Activated T-cell treated with anti-CD3 and anti-CD28 coated beads, Interleukin-2, amount 50 U/mL, for 72 hours (primary cell): ENCODE data around the gene CITED4. TPM values are rescaled to one million over a fixed set of nuclear protein-coding genes. Genes with fewer than 3 reads are reported as not detected.

ENCODE experiments used
- ATAC-seq, 2 donors: fragments of 150-1000 bp; cut with Tn5 transposase; replicated peaks in 1 of 2; 2 replicates each; pipeline ENCODE4 v1.10.0; 2021; ENCODE audit warnings: moderate library complexity in 2 of 2, mild to moderate bottlenecking in 1 of 2
- DNase-seq, 2 donors: peaks; one replicate each; pipeline ENCODE4 v3.0.0; 2021 to 2022; ENCODE audit warnings: mixed read lengths in 1 of 2
- H3K27ac Mint-ChIP-seq: one replicate; pipeline ENCODE4 v1.8.0; 2022; ENCODE audit warnings: mild to moderate bottlenecking, moderate library complexity, mixed read lengths
- H3K27me3 Mint-ChIP-seq: one replicate; pipeline ENCODE4 v1.8.0; 2022; ENCODE audit warnings: low read depth, mixed read lengths
- H3K36me3 Mint-ChIP-seq, 2 donors: one replicate each; pipeline ENCODE4 v1.8.0; 2022; ENCODE audit warnings: mixed read lengths in 2 of 2, mild to moderate bottlenecking in 1 of 2; ENCODE audit not compliant: insufficient read depth in 2 of 2
- H3K4me1 Mint-ChIP-seq: one replicate; pipeline ENCODE4 v1.8.0; 2022; ENCODE audit warnings: low read depth, mixed read lengths
- H3K4me3 Mint-ChIP-seq, 2 donors: one replicate each; pipeline ENCODE4 v1.8.0; 2022; ENCODE audit warnings: mild to moderate bottlenecking in 2 of 2, mixed read lengths in 2 of 2, moderate library complexity in 2 of 2
- H3K9me3 Mint-ChIP-seq, 2 donors: one replicate each; pipeline ENCODE4 v1.8.0; 2022; ENCODE audit warnings: mixed read lengths in 2 of 2
- total RNA-seq, 2 donors: library from RNA; stranded (reverse); gene quantifications; one replicate each; pipeline ENCODE4 v1.2.3, GENCODE V29; 2022

The CITED4 gene
- total RNA-seq, 2 donors from 2014 or later, result 1.9 to 2.1 TPM

- peak overlapping the region; percentile 38 to 53 for H3K4me3 Mint-ChIP-seq
- DNase-seq, result no peak
- no peaks in the 10 kb centered on the region for H3K27me3 Mint-ChIP-seq
- peaks cover 34% of the 10 kb centered on the region for H3K4me1 Mint-ChIP-seq
- peak overlapping the region; percentile 59 for H3K27ac Mint-ChIP-seq
- peaks cover 0 to 4% of the 10 kb centered on the region in 2 donors for H3K9me3 Mint-ChIP-seq
- peak; percentile 40 to 51 for ATAC-seq
- H3K36me3 Mint-ChIP-seq, result peaks cover 0 to 2% of the 10 kb centered on the region in 2 donors
These were observed 17.0 kb downstream of the CITED4 start for GRCh38 chr1:40844887-40845878.

GRCh38 chr1:40844079-40844478 lies 18.1 kb downstream of the CITED4 start:
- no peak overlapping the region for H3K4me3 Mint-ChIP-seq
- peaks cover 32% of the 10 kb centered on the region for H3K4me1 Mint-ChIP-seq
- DNase-seq (no peak), ATAC-seq (no peak)
- H3K27ac Mint-ChIP-seq, result no peak overlapping the region
- H3K36me3 Mint-ChIP-seq, result peaks cover 0 to 2% of the 10 kb centered on the region in 2 donors
- H3K9me3 Mint-ChIP-seq, result peaks cover 0 to 4% of the 10 kb centered on the region in 2 donors
- no peaks in the 10 kb centered on the region for H3K27me3 Mint-ChIP-seq

DNA sequence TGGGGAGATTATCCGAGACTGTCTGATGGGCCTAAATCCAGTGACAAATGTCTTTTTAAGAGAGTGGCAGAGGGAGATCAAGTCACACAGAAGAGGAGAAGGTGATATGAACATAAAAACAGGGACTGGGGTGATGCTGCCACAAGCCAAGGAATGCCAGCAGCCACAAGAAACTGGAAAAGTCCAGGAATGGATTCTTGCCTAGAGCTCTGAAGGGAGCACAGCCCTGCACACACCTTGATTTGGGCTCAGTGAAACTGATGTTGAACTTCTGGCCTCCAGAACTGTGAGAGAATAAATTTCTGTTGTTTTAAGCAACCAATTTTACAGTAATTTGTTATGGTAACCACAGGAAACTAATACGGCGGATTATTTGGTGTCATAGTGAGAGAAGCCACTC lies 19.5 kb downstream of the CITED4 start:
- peaks cover 0 to 2% of the 10 kb centered on the region in 2 donors for H3K36me3 Mint-ChIP-seq
- ATAC-seq, result no peak
- H3K27ac Mint-ChIP-seq, result no peak overlapping the region
- no peak overlapping the region for H3K4me3 Mint-ChIP-seq
- no peak for DNase-seq
- peaks cover 0 to 4% of the 10 kb centered on the region in 2 donors for H3K9me3 Mint-ChIP-seq
- peaks cover 32% of the 10 kb centered on the region for H3K4me1 Mint-ChIP-seq
- H3K27me3 Mint-ChIP-seq, result no peaks in the 10 kb centered on the region

DNA sequence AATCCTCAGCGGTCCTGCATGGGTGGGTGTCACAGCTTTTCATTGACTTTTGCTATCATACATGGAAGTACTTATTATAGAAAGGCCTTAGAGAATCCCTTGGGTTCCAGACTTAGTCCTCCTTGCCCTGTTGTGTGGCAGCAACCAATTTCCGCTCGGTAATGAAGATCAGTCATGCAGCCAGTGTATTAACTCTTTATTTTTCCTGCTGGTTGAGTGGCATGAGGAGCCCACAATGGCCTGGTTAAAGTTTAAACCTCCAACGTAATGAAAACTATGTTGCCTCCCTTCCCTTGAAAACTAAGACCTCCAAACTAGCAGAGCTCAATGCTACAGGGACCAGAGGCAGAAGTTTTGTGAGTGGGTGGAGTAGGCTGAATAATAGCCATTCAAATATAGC lies 20.0 kb downstream of the CITED4 start:
- DNase-seq (no peak), ATAC-seq (no peak)
- peaks cover 0 to 4% of the 10 kb centered on the region in 2 donors for H3K9me3 Mint-ChIP-seq
- H3K4me3 Mint-ChIP-seq, result no peak overlapping the region
- no peak overlapping the region for H3K27ac Mint-ChIP-seq
- peaks cover 0 to 2% of the 10 kb centered on the region in 2 donors for H3K36me3 Mint-ChIP-seq
- peaks cover 32% of the 10 kb centered on the region for H3K4me1 Mint-ChIP-seq
- no peaks in the 10 kb centered on the region for H3K27me3 Mint-ChIP-seq

DNA sequence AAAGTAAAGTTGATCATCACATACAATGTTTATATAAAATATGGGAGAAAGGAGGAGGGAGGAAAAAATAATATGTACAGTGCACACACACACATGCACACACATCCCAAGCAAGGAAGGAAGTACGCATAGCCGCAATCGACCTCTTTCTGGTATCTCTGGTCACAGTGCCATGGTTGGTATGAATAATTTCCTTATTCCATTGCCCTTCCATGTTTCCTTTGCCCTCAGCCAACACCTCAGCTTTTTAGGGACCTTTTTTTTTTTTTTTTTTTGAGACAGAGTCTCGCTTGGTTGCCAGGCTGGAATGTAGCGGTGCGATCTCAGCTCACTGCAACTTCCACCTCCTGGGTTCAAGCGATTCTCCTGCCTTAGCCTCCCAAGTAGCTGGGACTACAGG lies 20.6 kb downstream of the CITED4 start:
- H3K27ac Mint-ChIP-seq, result no peak overlapping the region
- H3K4me1 Mint-ChIP-seq, result peaks cover 32% of the 10 kb centered on the region
- peaks cover 0 to 4% of the 10 kb centered on the region in 2 donors for H3K9me3 Mint-ChIP-seq
- H3K27me3 Mint-ChIP-seq, result no peaks in the 10 kb centered on the region
- H3K36me3 Mint-ChIP-seq, result peaks cover 0 to 2% of the 10 kb centered on the region in 2 donors
- H3K4me3 Mint-ChIP-seq, result no peak overlapping the region
- DNase-seq (no peak), ATAC-seq (no peak)

- H3K9me3 Mint-ChIP-seq, result peaks cover 0 to 4% of the 10 kb centered on the region in 2 donors
- peaks cover 30% of the 10 kb centered on the region for H3K4me1 Mint-ChIP-seq
- no peaks in the 10 kb centered on the region for H3K27me3 Mint-ChIP-seq
- no peak for ATAC-seq
- peaks cover 0 to 2% of the 10 kb centered on the region in 2 donors for H3K36me3 Mint-ChIP-seq
- no peak overlapping the region for H3K4me3 Mint-ChIP-seq
- no peak for DNase-seq
- no peak overlapping the region for H3K27ac Mint-ChIP-seq
These were observed 21.4 kb downstream of the CITED4 start for GRCh38 chr1:40840526-40841323.

DNA sequence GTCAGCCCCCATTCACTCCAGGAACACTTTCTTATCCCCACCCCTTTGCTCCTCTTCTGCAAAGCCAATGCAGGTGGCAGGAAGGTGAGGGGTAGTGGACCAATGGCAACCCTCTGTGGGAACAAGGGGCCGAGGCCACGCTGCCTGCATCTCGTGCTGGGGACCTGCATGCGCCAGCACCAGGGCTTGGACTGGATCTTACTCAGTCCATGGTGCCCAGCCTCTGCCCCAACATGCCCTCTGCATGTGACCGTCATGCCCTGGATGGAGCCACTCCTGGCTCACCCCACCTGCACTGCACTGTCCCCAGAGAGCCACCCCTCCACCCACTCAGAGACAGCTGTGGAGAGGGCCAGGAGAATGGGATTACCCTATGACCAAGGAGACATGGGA lies 22.2 kb downstream of the CITED4 start:
- ATAC-seq, result no peak
- DNase-seq, result no peak
- Mint-ChIP-seq H3K36me3 (peaks cover 0 to 2% of the 10 kb centered on the region in 2 donors), H3K4me1 (peaks cover 22% of the 10 kb centered on the region), H3K27ac (no peak overlapping the region), H3K27me3 (no peaks in the 10 kb centered on the region), H3K9me3 (peaks cover 0 to 4% of the 10 kb centered on the region in 2 donors), H3K4me3 (no peak overlapping the region)

DNA sequence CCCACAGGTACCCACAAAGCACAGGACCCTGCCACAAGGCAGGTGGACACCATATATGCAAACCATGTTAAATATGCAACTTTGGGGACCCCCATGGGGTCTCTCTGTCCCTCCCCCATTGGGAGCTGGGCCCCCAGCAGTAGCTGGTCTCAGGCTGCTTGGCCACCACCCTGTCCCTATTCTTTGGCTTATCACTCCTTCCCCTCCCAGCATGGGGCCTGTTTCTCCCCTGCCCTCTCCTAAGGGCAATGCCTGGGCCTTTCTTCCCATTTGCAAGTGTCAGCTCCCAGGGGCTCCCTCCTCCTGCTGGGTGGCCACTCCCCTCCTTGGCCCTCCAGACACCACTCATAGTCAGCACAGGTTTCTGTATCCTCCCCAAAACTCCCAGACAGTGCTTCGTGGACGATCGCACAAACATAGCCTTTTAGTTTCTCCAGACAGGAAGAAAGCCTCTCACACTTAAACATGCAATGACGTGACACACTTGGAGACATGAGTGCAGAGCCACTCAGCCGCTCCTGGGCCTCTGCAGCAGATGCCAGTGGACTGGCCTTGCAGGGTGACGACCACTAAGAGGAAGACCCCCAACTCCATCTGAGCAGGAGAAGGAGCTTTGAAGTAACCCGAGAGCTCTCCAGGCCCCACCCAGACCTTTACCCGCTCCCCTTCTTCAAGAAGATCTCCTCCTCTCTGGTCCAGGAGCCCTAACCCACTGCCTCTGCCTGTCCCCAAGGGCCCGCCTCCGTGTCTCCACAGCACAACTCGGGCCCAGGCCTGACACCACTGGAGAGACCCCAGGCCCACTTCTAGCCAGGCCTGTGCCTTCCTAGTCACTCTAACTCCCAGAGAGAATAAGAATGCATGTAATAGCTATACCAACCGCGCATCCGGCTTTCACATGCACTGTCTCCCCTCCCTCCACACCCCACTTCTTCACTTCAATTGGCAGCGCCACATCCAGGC lies 22.9 kb downstream of the CITED4 start:
- Mint-ChIP-seq H3K27me3 (no peaks in the 10 kb centered on the region), H3K4me1 (peaks cover 18% of the 10 kb centered on the region), H3K9me3 (peaks cover 0 to 4% of the 10 kb centered on the region in 2 donors), H3K4me3 (no peak overlapping the region), H3K36me3 (peaks cover 0 to 2% of the 10 kb centered on the region in 2 donors), H3K27ac (no peak overlapping the region)
- no peak for ATAC-seq
- no peak for DNase-seq

DNA sequence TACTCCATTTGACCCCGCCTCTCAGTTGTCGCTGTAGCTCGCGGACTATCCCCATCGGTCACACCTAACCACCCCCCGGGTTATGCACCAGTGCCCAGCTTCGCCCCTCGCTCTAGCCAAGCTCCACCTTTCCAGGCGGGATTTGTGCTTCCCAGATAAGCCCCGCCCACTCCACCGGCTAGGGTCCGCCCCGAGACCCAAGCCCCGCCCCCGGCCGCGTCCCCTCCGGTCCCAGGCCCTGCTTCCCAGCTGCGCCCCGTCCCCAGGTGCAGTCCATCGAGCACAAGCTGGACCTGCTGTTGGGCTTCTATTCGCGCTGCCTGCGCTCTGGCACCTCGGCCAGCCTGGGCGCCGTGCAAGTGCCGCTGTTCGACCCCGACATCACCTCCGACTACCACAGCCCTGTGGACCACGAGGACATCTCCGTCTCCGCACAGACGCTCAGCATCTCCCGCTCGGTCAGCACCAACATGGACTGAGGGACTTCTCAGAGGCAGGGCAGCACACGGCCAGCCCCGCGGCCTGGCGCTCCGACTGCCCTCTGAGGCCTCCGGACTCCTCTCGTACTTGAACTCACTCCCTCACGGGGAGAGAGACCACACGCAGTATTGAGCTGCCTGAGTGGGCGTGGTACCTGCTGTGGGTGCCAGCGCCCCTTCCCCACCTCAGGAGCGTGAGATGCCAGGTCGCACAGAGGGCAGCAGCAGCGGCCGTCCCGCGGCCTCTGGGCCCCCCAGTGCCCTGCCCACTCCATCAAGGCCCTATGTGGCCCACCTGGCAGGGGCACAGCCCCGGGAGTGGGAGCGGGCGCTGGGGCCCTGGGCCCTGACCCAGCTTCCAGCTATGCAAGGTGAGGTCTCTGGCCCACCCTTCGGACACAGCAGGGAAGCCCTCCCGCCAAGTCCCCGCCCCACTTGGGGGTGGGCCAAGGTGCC lies 23.9 kb downstream of the CITED4 start:
- H3K27ac Mint-ChIP-seq, result no peak overlapping the region
- H3K4me1 Mint-ChIP-seq, result peaks cover 18% of the 10 kb centered on the region
- H3K4me3 Mint-ChIP-seq, result no peak overlapping the region
- ATAC-seq (no peak), DNase-seq (no peak)
- H3K27me3 Mint-ChIP-seq, result no peaks in the 10 kb centered on the region
- peaks cover 0 to 2% of the 10 kb centered on the region in 2 donors for H3K36me3 Mint-ChIP-seq
- H3K9me3 Mint-ChIP-seq, result peaks cover 0 to 4% of the 10 kb centered on the region in 2 donors

DNA sequence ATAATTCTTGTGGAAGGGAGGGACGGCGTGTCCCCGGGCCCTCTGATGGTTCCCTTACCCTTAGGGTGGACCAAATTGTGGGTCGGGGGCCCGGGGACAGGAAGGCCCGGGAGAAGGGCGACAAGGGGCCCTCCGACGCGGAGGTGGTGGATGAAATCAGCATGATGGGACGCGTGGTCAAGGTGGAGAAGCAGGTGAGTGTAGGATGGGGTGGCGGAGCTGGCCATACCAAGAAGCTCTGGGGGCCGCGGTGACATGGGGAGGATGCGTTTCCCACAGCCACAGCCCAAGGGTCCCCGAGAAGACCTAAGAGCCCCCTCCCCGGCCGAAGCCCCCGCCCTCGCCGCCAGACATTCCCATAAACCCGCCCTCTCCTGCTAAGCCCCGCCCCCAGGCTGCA lies 24.6 kb downstream of the CITED4 start:
- H3K36me3 Mint-ChIP-seq, result peaks cover 0 to 2% of the 10 kb centered on the region in 2 donors
- H3K4me3 Mint-ChIP-seq, result no peak overlapping the region
- peaks cover 18% of the 10 kb centered on the region for H3K4me1 Mint-ChIP-seq
- H3K27me3 Mint-ChIP-seq, result no peaks in the 10 kb centered on the region
- DNase-seq (no peak), ATAC-seq (no peak)
- no peak overlapping the region for H3K27ac Mint-ChIP-seq
- peaks cover 0 to 4% of the 10 kb centered on the region in 2 donors for H3K9me3 Mint-ChIP-seq

DNA sequence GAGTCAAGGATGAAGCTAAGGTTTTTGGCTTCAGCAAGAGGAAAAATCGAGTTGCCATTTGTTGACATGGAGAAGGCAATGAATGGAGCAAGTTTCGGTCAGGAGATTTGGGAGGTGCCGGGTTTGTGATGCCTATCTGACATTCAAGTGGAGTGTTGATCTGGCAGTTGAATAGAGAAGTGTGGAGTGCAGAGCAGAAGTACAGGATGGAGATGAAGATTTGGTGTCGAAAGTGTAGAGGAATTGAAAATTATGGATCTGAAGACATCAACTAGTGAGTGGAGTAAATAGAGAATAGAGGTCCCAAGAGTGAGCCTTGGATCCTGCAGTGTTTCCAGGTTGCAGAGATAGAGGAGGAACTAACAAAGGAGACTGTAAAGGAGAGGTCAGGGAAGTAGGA lies 25.9 kb downstream of the CITED4 start:
- Mint-ChIP-seq H3K4me3 (no peak overlapping the region), H3K4me1 (peaks cover 16% of the 10 kb centered on the region), H3K36me3 (no peaks in the 10 kb centered on the region), H3K27me3 (no peaks in the 10 kb centered on the region), H3K9me3 (no peaks in the 10 kb centered on the region), H3K27ac (no peak overlapping the region)
- DNase-seq, result no peak
- no peak for ATAC-seq
